ENCODE measurements around the gene DOK7. TPM values are rescaled to one million over a fixed set of nuclear protein-coding genes. Genes with fewer than 3 reads are reported as not detected.

Gene DOK7
- total and polyA plus RNA-seq, 2 of the 4 experiments (the other 2 are of a cell fraction), result not detected

DNA sequence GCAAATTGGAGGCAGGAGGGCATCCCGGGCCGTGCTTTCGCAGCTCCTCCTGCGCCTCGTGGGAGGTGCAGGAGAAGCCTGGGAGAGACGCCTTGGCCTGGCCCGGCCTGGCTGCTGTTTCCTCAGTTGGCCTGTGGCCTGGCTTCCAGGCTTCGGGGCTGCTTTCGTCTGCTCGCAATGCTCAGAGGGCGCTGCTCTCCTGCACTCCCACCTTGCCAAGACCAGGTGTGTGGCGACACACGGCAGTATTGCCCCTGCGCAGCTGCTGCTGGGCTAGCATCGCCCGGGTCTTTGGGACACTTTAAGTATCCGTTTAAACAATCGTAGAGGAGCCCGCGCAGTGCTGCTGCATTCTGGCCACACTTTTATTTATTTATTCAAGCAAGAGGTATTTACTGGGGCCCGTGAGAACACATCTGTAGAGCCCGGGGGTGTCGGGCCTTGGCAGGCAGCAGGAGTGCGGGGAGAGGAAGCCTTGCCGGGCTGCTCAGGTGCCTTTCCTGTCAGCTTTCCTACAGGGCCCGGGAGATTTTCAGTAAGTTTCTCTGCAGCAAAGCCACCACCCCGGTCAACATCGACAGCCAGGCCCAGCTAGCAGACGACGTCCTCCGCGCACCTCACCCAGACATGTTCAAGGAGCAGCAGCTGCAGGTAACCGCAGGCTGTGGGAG is 47.5 kb upstream of the DOK7 start:
- Histone ChIP-seq H3K4me2 (ENCODE audit: low read depth, low read length) (no peak overlapping the region), H4K8ac (ENCODE audit: low read depth in 2 of 2, low read length in 2 of 2) (no peak overlapping the region), H2AK9ac (replicated peaks; ENCODE audit: low read depth, low read length, poor library complexity) (peak overlapping the region; percentile 37), H3K4me3 (ENCODE audit: insufficient read depth, low read depth, low read length) (no peak overlapping the region), H3K4ac (ENCODE audit: low read depth, low read length) (no peak overlapping the region), H3K9me3 (ENCODE audit: control insufficient read depth, insufficient read depth, low read length) (no peaks in the 10 kb centered on the region), H3K14ac (replicated peaks; ENCODE audit: low read depth, low read length) (no peak overlapping the region), H4K20me1 (ENCODE audit: insufficient read depth, low read length) (peaks cover 4% of the 10 kb centered on the region), H3K4me1 (ENCODE audit: control insufficient read depth, insufficient read depth, low read length) (no peaks in the 10 kb centered on the region), H3K9ac (ENCODE audit: low read depth, low read length) (no peak overlapping the region), H3K79me1 (ENCODE audit: low read depth in 1 of 2, low read length in 2 of 2) (peaks cover 7 to 13% of the 10 kb centered on the region in 2 experiments; a peak in 3 of 4 replicates), H2BK20ac (ENCODE audit: low read depth, low read length) (no peak overlapping the region), H3K27ac (ENCODE audit: insufficient read depth, low read length) (no peak overlapping the region), H3K27me3 (ENCODE audit: control insufficient read depth, insufficient read depth, low read length) (no peaks in the 10 kb centered on the region), H2AFZ (replicated peaks; ENCODE audit: low read length, poor library complexity) (no peak overlapping the region), H2AK5ac (ENCODE audit: low read depth, low read length) (no peak overlapping the region), H2BK15ac (ENCODE audit: low read depth, low read length) (no peak overlapping the region), H3K56ac (ENCODE audit: extremely low read depth, insufficient read depth, low read length) (no peak overlapping the region), H2BK5ac (ENCODE audit: low read depth, low read length, poor library complexity, severe bottlenecking) (no peak overlapping the region), H3K18ac (ENCODE audit: low read depth, low read length) (no peak overlapping the region), H3K23ac (ENCODE audit: low read depth, low read length) (no peak overlapping the region), H3K36me3 (ENCODE audit: control insufficient read depth, insufficient read depth, low read length) (peaks cover 22% of the 10 kb centered on the region), H4K91ac (ENCODE audit: insufficient read depth, low read depth, low read length) (no peak overlapping the region), H3K9me1 (ENCODE audit: insufficient read depth, low read length) (peaks cover 11% of the 10 kb centered on the region; the same call in 1 of the 2 replicates), H2BK120ac (ENCODE audit: low read depth, low read length) (no peak overlapping the region), H4K5ac (ENCODE audit: low read depth, low read length) (no peak overlapping the region)
- ChIA-PET POLR2A (ENCODE audit: unreplicated experiment) (no interaction called here), CTCF (interaction anchor here (0.7 kb wide), 1 partner anchor 38 kb away, joined by 3 read pairs; no protein-coding TSS in a partner anchor)
- dilution Hi-C loops (cut with HindIII; ENCODE audit: low sequenced_read_pairs, unreplicated experiment), result no loop called here
- 82% methylated on average over 23 of the region's 33 CpGs; no CpG with 5 or more reads in 1 of the 2 experiments for WGBS, 2 experiments (ENCODE audit: extremely low coverage in 2 of 2, insufficient read length in 1 of 2)
- TF ChIP-seq NFE2L2 (IDR thresholded peaks at IDR 0.05; ENCODE audit: low read depth, low read length) (no peak), POLR2A (IDR thresholded peaks at IDR 0.05; ENCODE audit: low read depth, low read length) (no peak), SMC3 (IDR thresholded peaks at IDR 0.05; ENCODE audit: low read depth, low read length) (no peak), MXI1 (IDR thresholded peaks at IDR 0.05; ENCODE audit: borderline replicate concordance, low read depth, low read length) (no peak), CEBPB (IDR thresholded peaks at IDR 0.05; ENCODE audit: low read depth, low read length) (no peak), RAD21 (IDR thresholded peaks at IDR 0.05; ENCODE audit: low read length) (no peak), FOS (IDR thresholded peaks at IDR 0.05; ENCODE audit: low read depth, low read length) (no peak), RFX5 (IDR thresholded peaks at IDR 0.05; ENCODE audit: low read depth, low read length) (no peak), RCOR1 (IDR thresholded peaks at IDR 0.05; ENCODE audit: insufficient replicate concordance, low read length) (no peak), MAZ (IDR thresholded peaks at IDR 0.05; ENCODE audit: borderline replicate concordance, low read depth, low read length) (no peak), CHD1 (IDR thresholded peaks at IDR 0.05; ENCODE audit: low read depth, low read length) (no peak), MAFK (IDR thresholded peaks at IDR 0.05; ENCODE audit: low read depth, low read length) (no peak), BHLHE40 (IDR thresholded peaks at IDR 0.05; ENCODE audit: low read depth, low read length) (no peak)
- TF ChIP-seq, protein P1, sequence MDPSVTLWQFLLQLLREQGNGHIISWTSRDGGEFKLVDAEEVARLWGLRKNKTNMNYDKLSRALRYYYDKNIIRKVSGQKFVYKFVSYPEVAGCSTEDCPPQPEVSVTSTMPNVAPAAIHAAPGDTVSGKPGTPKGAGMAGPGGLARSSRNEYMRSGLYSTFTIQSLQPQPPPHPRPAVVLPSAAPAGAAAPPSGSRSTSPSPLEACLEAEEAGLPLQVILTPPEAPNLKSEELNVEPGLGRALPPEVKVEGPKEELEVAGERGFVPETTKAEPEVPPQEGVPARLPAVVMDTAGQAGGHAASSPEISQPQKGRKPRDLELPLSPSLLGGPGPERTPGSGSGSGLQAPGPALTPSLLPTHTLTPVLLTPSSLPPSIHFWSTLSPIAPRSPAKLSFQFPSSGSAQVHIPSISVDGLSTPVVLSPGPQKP (IDR thresholded peaks at IDR 0.05; ENCODE audit: borderline replicate concordance, low read depth, low read length), result no peak
- TF ChIP-seq, protein P2, sequence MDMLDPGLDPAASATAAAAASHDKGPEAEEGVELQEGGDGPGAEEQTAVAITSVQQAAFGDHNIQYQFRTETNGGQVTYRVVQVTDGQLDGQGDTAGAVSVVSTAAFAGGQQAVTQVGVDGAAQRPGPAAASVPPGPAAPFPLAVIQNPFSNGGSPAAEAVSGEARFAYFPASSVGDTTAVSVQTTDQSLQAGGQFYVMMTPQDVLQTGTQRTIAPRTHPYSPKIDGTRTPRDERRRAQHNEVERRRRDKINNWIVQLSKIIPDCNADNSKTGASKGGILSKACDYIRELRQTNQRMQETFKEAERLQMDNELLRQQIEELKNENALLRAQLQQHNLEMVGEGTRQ (IDR thresholded peaks at IDR 0.05; ENCODE audit: low read depth, low read length), result no peak
- TF ChIP-seq, protein P3, sequence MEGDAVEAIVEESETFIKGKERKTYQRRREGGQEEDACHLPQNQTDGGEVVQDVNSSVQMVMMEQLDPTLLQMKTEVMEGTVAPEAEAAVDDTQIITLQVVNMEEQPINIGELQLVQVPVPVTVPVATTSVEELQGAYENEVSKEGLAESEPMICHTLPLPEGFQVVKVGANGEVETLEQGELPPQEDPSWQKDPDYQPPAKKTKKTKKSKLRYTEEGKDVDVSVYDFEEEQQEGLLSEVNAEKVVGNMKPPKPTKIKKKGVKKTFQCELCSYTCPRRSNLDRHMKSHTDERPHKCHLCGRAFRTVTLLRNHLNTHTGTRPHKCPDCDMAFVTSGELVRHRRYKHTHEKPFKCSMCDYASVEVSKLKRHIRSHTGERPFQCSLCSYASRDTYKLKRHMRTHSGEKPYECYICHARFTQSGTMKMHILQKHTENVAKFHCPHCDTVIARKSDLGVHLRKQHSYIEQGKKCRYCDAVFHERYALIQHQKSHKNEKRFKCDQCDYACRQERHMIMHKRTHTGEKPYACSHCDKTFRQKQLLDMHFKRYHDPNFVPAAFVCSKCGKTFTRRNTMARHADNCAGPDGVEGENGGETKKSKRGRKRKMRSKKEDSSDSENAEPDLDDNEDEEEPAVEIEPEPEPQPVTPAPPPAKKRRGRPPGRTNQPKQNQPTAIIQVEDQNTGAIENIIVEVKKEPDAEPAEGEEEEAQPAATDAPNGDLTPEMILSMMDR (conservative IDR thresholded peaks at IDR 0.05; ENCODE audit: low read depth, low read length), result no peak
- in situ Hi-C loops (cut with MboI; ENCODE audit: low sequenced_read_pairs), result no loop called here
- no TSS peak for BruUV-seq (replicated peaks)
- intact Hi-C loops (cut with micrococcal nuclease), result no loop called here
- ATAC-seq (ENCODE audit: low read depth) (no peak), DNase-seq (no peak)
